Endothelial cell of umbilical vein (primary cell): ENCODE measurements around the gene GSTCD. TPM values are rescaled to one million over a fixed set of nuclear protein-coding genes. Genes with fewer than 3 reads are reported as not detected.

Experiments
- BruUV-seq: library from RNA; stranded (reverse); fragments of 400-500 nt; replicated peaks from 2 replicates; lab custom pipeline; 2021; lab: Mats Ljungman, UMichigan
- CTCF ChIA-PET: fragments of 300-600, 350-600 bp; sonication (Branson Sonifier 250); formaldehyde crosslinking; loops from one replicate; lab custom pipeline; 2021; ENCODE audit warnings: antibody characterized with exemption, inconsistent platforms; lab: Charles Lee
- POLR2A ChIA-PET: fragments of 300-600, 350-600 bp; sonication (Branson Sonifier 250); formaldehyde crosslinking; loops from one replicate; lab custom pipeline; 2021; ENCODE audit warnings: antibody characterized with exemption, inconsistent platforms; lab: Charles Lee
- DNase-seq: peaks from one replicate; pipeline ENCODE4 v3.0.0-alpha.2; 2011; ENCODE audit warnings: low read depth, low spot score
- FAIRE-seq: peaks from 2 replicates; lab custom pipeline; 2011; peaks lifted over from hg19 to GRCh38; lab: Jason Lieb, UNC
- H2AFZ ChIP-seq: 2 replicates; pipeline ENCODE4 v1.6.0; 2012; ENCODE audit warnings: low read depth, low read length, control low read depth, inconsistent platforms
- H3K27ac ChIP-seq: 2 replicates; pipeline ENCODE4 v1.5.1; 2011; ENCODE audit warnings: low read depth, mild to moderate bottlenecking, control low read depth, low read length, moderate library complexity; ENCODE audit not compliant: insufficient read depth
- H3K27me3 ChIP-seq, 2 experiments: 2 replicates each; pipeline versions ENCODE4 v1.6.0 to v1.6.1; 2011; ENCODE audit warnings: low read length in 2 of 2, mixed read lengths in 1 of 2; ENCODE audit not compliant: control insufficient read depth in 2 of 2, insufficient read depth in 2 of 2
- H3K36me3 ChIP-seq, 2 experiments: 2 replicates in 1 of 2; 3 replicates in 1 of 2; pipeline ENCODE4 v1.5.1; 2011; ENCODE audit warnings: low read length in 2 of 2, mild to moderate bottlenecking in 1 of 2, moderate library complexity in 1 of 2; ENCODE audit not compliant: control insufficient read depth in 2 of 2, insufficient read depth in 2 of 2; ENCODE audit errors: extremely low read depth in 1 of 2
- H3K4me1 ChIP-seq: 3 replicates; pipeline ENCODE4 v1.5.1; 2011; ENCODE audit warnings: mild to moderate bottlenecking, low read length; ENCODE audit not compliant: control insufficient read depth, insufficient read depth; ENCODE audit errors: extremely low read depth
- H3K4me2 ChIP-seq: 2 replicates; pipeline ENCODE4 v1.6.1; 2011; ENCODE audit warnings: low read length, control low read depth, mixed read lengths; ENCODE audit not compliant: insufficient read depth
- H3K4me3 ChIP-seq, 3 experiments: fragments of 200-600 bp in 1 of 3; sonication (generic), shearing (Covaris generic) in 1 of 3; replicated peaks in 1 of 3; 2 replicates each; pipeline ENCODE4 v1.5.1; 2011 to 2016; ENCODE audit warnings: control low read depth in 3 of 3, low read length in 3 of 3, mild to moderate bottlenecking in 2 of 3, inconsistent platforms in 1 of 3, low read depth in 1 of 3, moderate library complexity in 1 of 3; ENCODE audit not compliant: insufficient read depth in 1 of 3
- H3K79me2 ChIP-seq: 2 replicates; pipeline ENCODE4 v1.6.0; 2012; ENCODE audit warnings: low read length, inconsistent platforms; ENCODE audit not compliant: control insufficient read depth, insufficient read depth
- H3K9ac ChIP-seq: replicated peaks from 2 replicates; pipeline ENCODE3; 2011; ENCODE audit warnings: low read length, control low read depth; ENCODE audit not compliant: insufficient read depth; ENCODE audit errors: extremely low read depth
- H3K9me1 ChIP-seq: replicated peaks from 3 replicates; pipeline ENCODE4 v1.6.0; 2011; ENCODE audit warnings: mild to moderate bottlenecking, low read length; ENCODE audit not compliant: control insufficient read depth, insufficient read depth; ENCODE audit errors: extremely low read depth
- H3K9me3 ChIP-seq: replicated peaks from 2 replicates; pipeline ENCODE4 v1.5.1; 2012; ENCODE audit warnings: low read length, inconsistent platforms; ENCODE audit not compliant: control insufficient read depth, insufficient read depth
- H4K20me1 ChIP-seq: replicated peaks from 2 replicates; pipeline ENCODE3; 2011; ENCODE audit warnings: mild to moderate bottlenecking, low read length; ENCODE audit not compliant: control insufficient read depth, insufficient read depth; ENCODE audit errors: extremely low read depth
- EZH2 ChIP-seq: IDR thresholded peaks from 2 replicates; pipeline ENCODE4 v1.6.1; 2012; ENCODE audit warnings: borderline replicate concordance, low read depth, mild to moderate bottlenecking, moderate library complexity, low read length, inconsistent platforms; ENCODE audit not compliant: severe bottlenecking
- FOS ChIP-seq: IDR thresholded peaks from 2 replicates; pipeline ENCODE4 v1.6.1; 2011; ENCODE audit warnings: mild to moderate bottlenecking, low read length, moderate library complexity, borderline replicate concordance; ENCODE audit not compliant: insufficient read depth
- GATA2 ChIP-seq: IDR thresholded peaks from 2 replicates; pipeline ENCODE4 v1.7.0; 2011; ENCODE audit warnings: low read depth, mild to moderate bottlenecking, moderate library complexity, mixed read lengths, low read length; ENCODE audit not compliant: insufficient read length, insufficient read depth
- JUN ChIP-seq: IDR thresholded peaks from 2 replicates; pipeline ENCODE4 v1.6.1; 2011; ENCODE audit warnings: borderline replicate concordance, low read depth; ENCODE audit not compliant: insufficient read length, insufficient read depth
- MYC ChIP-seq: IDR thresholded peaks from one replicate; pipeline ENCODE4 v1.6.1; 2011; ENCODE audit warnings: mild to moderate bottlenecking, low read depth, low read length
- POLR2A ChIP-seq: IDR thresholded peaks from 2 replicates; pipeline ENCODE4 v1.6.1; 2012; ENCODE audit warnings: low read depth, mild to moderate bottlenecking, control low read depth, low read length
- POLR2AphosphoS5 ChIP-seq: IDR thresholded peaks from 2 replicates; pipeline ENCODE4 v1.6.1; 2012; ENCODE audit warnings: low read depth, mild to moderate bottlenecking, control low read depth, low read length, moderate library complexity; ENCODE audit not compliant: insufficient read depth
- dilution Hi-C: fragments of 300-500 bp; cut with MboI; formaldehyde crosslinking; loops from one replicate; pipeline ENCODE4 v1.15.0; 2019; ENCODE audit warnings: low sequenced_read_pairs; ENCODE audit not compliant: extremely low pct_ligation_motif_present
- intact Hi-C: fragments of 100-400 bp; cut with micrococcal nuclease; formaldehyde crosslinking; loops from one replicate; pipeline ENCODE4 v1.10.0; 2022
- polyA plus RNA-seq, 4 experiments: library from polyadenylated mRNA; depleted of rRNA in 3 of 4; stranded (reverse) in 3 of 4; unstranded in 1 of 4; fragments of >200 nt; gene quantifications; 2 replicates each; pipeline versions ENCODE4 v1.2.1 to v1.2.3, GENCODE V29; 2011 to 2012; ENCODE audit warnings: missing spikeins in 1 of 4
- total RNA-seq: library from RNA; stranded (reverse); gene quantifications from 2 replicates; pipeline ENCODE4 v1.2.3, GENCODE V29; 2021
- TF ChIP-seq, protein P1 (sequence below), 2 donors: IDR thresholded peaks; 1 replicate in 1 of 2; 2 replicates in 1 of 2; pipeline ENCODE4 v1.5.1; 2011; ENCODE audit warnings: low read length in 2 of 2, mild to moderate bottlenecking in 2 of 2, moderate library complexity in 2 of 2, control low read depth in 1 of 2, inconsistent platforms in 1 of 2, low read depth in 1 of 2; ENCODE audit not compliant: insufficient read depth in 1 of 2; ENCODE audit errors: extremely low read depth in 1 of 2
- TF ChIP-seq, protein P2 (sequence below): IDR thresholded peaks from 2 replicates; pipeline ENCODE4 v1.6.1; 2011; ENCODE audit not compliant: insufficient read depth, insufficient read length

The GSTCD gene
- total and polyA plus RNA-seq, 2 donors (not counting 3 experiments of a cell fraction or from before 2014, with no cell fraction given) = 3.3 to 11.3 TPM

DNA sequence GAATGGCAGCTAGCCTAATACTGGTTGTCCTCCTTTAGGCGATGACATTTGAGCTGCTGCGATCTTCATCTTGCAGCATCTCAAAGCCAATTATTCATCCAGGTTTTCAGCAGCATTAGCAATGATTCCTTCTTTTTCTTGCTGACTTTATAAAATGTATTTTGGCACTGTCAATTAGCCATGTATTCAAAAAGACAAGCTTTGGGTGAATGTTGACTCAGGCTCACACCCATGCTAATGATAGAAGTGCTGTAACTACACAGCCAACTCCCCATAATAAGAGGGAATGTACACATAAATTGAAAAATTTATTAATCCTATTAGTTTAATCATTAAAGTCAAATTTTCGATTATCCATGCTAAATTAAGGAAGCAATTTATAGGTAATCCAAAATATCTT lies 162.4 kb downstream of the GSTCD start:
- intact Hi-C loops = no loop called here
- no peak for TF ChIP-seq FOS
- TF ChIP-seq EZH2 = no peak
- TF ChIP-seq, protein P1, sequence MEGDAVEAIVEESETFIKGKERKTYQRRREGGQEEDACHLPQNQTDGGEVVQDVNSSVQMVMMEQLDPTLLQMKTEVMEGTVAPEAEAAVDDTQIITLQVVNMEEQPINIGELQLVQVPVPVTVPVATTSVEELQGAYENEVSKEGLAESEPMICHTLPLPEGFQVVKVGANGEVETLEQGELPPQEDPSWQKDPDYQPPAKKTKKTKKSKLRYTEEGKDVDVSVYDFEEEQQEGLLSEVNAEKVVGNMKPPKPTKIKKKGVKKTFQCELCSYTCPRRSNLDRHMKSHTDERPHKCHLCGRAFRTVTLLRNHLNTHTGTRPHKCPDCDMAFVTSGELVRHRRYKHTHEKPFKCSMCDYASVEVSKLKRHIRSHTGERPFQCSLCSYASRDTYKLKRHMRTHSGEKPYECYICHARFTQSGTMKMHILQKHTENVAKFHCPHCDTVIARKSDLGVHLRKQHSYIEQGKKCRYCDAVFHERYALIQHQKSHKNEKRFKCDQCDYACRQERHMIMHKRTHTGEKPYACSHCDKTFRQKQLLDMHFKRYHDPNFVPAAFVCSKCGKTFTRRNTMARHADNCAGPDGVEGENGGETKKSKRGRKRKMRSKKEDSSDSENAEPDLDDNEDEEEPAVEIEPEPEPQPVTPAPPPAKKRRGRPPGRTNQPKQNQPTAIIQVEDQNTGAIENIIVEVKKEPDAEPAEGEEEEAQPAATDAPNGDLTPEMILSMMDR (IDR thresholded peaks at IDR 0.05; ENCODE audit: extremely low read depth in 1 of 2, insufficient read depth in 1 of 2, low read depth in 1 of 2, low read length in 2 of 2) = no peak
- no peak for TF ChIP-seq MYC
- no peak for TF ChIP-seq JUN
- TF ChIP-seq, protein P2, sequence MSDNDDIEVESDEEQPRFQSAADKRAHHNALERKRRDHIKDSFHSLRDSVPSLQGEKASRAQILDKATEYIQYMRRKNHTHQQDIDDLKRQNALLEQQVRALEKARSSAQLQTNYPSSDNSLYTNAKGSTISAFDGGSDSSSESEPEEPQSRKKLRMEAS = no peak
- no peak for TF ChIP-seq POLR2AphosphoS5
- TF ChIP-seq POLR2A = no peak
- TF ChIP-seq GATA2 = no peak
- no peaks in the 10 kb centered on the region for H3K27me3 ChIP-seq
- H4K20me1 ChIP-seq = no peaks in the 10 kb centered on the region
- no TSS peak for BruUV-seq
- ChIA-PET POLR2A (no interaction called here), CTCF (no interaction called here)
- H3K9me1 ChIP-seq = no peaks in the 10 kb centered on the region
- H3K79me2 ChIP-seq = no peaks in the 10 kb centered on the region
- no peak overlapping the region for H3K4me3 ChIP-seq
- no peak overlapping the region for H3K27ac ChIP-seq
- no peak overlapping the region for H2AFZ ChIP-seq
- no peaks in the 10 kb centered on the region for H3K9me3 ChIP-seq
- no peak for DNase-seq
- no peak for FAIRE-seq
- H3K4me1 ChIP-seq = no peaks in the 10 kb centered on the region
- H3K36me3 ChIP-seq = no peaks in the 10 kb centered on the region
- H3K9ac ChIP-seq = no peak overlapping the region
- H3K4me2 ChIP-seq = no peak overlapping the region
- dilution Hi-C loops = no loop called here
